T-cell (primary cell): ENCODE data around the gene NR5A1. TPM values are rescaled to one million over a fixed set of nuclear protein-coding genes. Genes with fewer than 3 reads are reported as not detected.

Experiments
- ATAC-seq, 4 experiments: fragments of 200-7000 bp in 3 of 4; fragments of 150-1000 bp in 1 of 4; cut with Tn5 transposase; replicated peaks in 1 of 4; 1 replicate in 3 of 4; 2 replicates in 1 of 4; pipeline ENCODE4 v1.10.0; 2021; ENCODE audit warnings: moderate library complexity in 3 of 4, mild to moderate bottlenecking in 2 of 4, moderate number of reproducible peaks in 1 of 4
- CTCF ChIA-PET, 2 donors: fragments of 300-600 bp; sonication (Branson Sonifier 250); formaldehyde crosslinking; loops; one replicate each; lab custom pipeline; 2022; ENCODE audit warnings: antibody characterized with exemption in 2 of 2; lab: Charles Lee
- POLR2A ChIA-PET, 2 donors: fragments of 300-600 bp; sonication (Branson Sonifier 250); formaldehyde crosslinking; loops; one replicate each; lab custom pipeline; 2022; ENCODE audit warnings: antibody characterized with exemption in 2 of 2; lab: Charles Lee
- DNase-seq, 35 experiments: peaks; one replicate each; pipeline versions ENCODE4 v3.0.0 to v3.0.0-alpha.2; 2013 to 2023
- H3K27ac ChIP-seq: one replicate; pipeline ENCODE4 v1.5.1; 2013; ENCODE audit warnings: low read length
- H3K27me3 ChIP-seq, 2 experiments: replicated peaks in 1 of 2; 1 replicate in 1 of 2; 2 replicates in 1 of 2; pipeline versions ENCODE4 v1.6.1 to v1.7.0; 2013; ENCODE audit warnings: low read length in 1 of 2, mixed read lengths in 1 of 2; ENCODE audit not compliant: control insufficient read depth in 2 of 2, insufficient read depth in 2 of 2; ENCODE audit errors: extremely low read depth in 1 of 2
- H3K36me3 ChIP-seq, 2 donors: 1 replicate in 1 of 2; 2 replicates in 1 of 2; pipeline versions ENCODE4 v1.6.1 to v1.7.0; 2013; ENCODE audit warnings: low read length in 1 of 2; ENCODE audit not compliant: control insufficient read depth in 2 of 2, insufficient read depth in 1 of 2; ENCODE audit errors: extremely low read depth in 1 of 2
- H3K4me1 ChIP-seq, 2 experiments: 1 replicate in 1 of 2; 2 replicates in 1 of 2; pipeline versions ENCODE4 v1.6.1 to v1.7.0; 2013; ENCODE audit warnings: low read length in 2 of 2, mixed read lengths in 1 of 2; ENCODE audit not compliant: insufficient read depth in 2 of 2, control insufficient read depth in 1 of 2; ENCODE audit errors: extremely low read depth in 1 of 2
- H3K4me3 ChIP-seq, 2 donors: 1 replicate in 1 of 2; 2 replicates in 1 of 2; pipeline versions ENCODE4 v1.5.1 to v1.7.0; 2013; ENCODE audit warnings: mild to moderate bottlenecking in 2 of 2, low read length in 1 of 2, moderate library complexity in 1 of 2; ENCODE audit not compliant: control insufficient read depth in 1 of 2; ENCODE audit errors: extremely low read depth in 1 of 2
- H3K9me3 ChIP-seq: 2 replicates; pipeline ENCODE4 v1.7.0; 2013
- H3K27ac Mint-ChIP-seq, 2 donors: one replicate each; pipeline ENCODE4 v1.8.0; 2020 to 2021; ENCODE audit warnings: mild to moderate bottlenecking in 2 of 2, mixed read lengths in 2 of 2
- H3K27me3 Mint-ChIP-seq, 2 donors: one replicate each; pipeline ENCODE4 v1.8.0; 2021 to 2022; ENCODE audit warnings: mixed read lengths in 2 of 2
- H3K36me3 Mint-ChIP-seq: one replicate; pipeline ENCODE4 v1.8.0; 2021; ENCODE audit warnings: mixed read lengths
- H3K4me1 Mint-ChIP-seq, 3 donors: one replicate each; pipeline ENCODE4 v1.8.0; 2020 to 2022; ENCODE audit warnings: mixed read lengths in 3 of 3, mild to moderate bottlenecking in 1 of 3
- H3K4me3 Mint-ChIP-seq, 3 donors: one replicate each; pipeline ENCODE4 v1.8.0; 2020 to 2022; ENCODE audit warnings: mild to moderate bottlenecking in 3 of 3, mixed read lengths in 3 of 3, moderate library complexity in 3 of 3
- H3K9me3 Mint-ChIP-seq, 3 donors: one replicate each; pipeline ENCODE4 v1.8.0; 2020 to 2022; ENCODE audit warnings: mixed read lengths in 3 of 3
- WGBS: methylation state at CpG from one replicate; pipeline ENCODE4 v1.1.5; 2013; ENCODE audit warnings: missing lambda C conversion rate; ENCODE audit not compliant: insufficient coverage; 5-methylcytosine and 5-hydroxymethylcytosine counted together
- total RNA-seq, 35 experiments: library from RNA in 6 of 35; stranded (reverse) in 6 of 35; fragments of 120-200 nt in 1 of 35; gene quantifications; one replicate each; pipeline versions ENCODE4 v1.2.1 to v1.2.4 and lab custom pipeline; 2013 to 2026

Gene NR5A1
- total RNA-seq, 5 donors from 2014 or later (not counting 1 experiment from before 2014, with no cell fraction given), result 0.19 to 0.30 (median 0.29) TPM; not detected in 2

GRCh38 chr9:124450241-124450924 lies 56.8 kb downstream of the NR5A1 start, which contains the start of gene ADGRD2:
TSS of gene ADGRD2 (plus strand) at chr9:124450451. CDS start at chr9:124451667, 1,216 bp downstream.
- peak within 1 kb of the TSS in 1 of 3 donors; percentile 23 for H3K4me3 Mint-ChIP-seq
- H3K4me1 Mint-ChIP-seq, result peaks cover 0 to 8% (median 2%) of the 10 kb centered on the region in 3 donors
- H3K4me3 ChIP-seq, result peak within 1 kb of the TSS in 1 of 2 donors; percentile 15
- no peak within 1 kb of the TSS for H3K27ac ChIP-seq
- H3K36me3 ChIP-seq, result no peaks in the 10 kb centered on the region
- POLR2A ChIA-PET, result no interaction called here
- no peak within 1 kb of the TSS for H3K27ac Mint-ChIP-seq
- CTCF ChIA-PET, result no interaction called here
- ATAC-seq (peak in 1 of 4 experiments; percentile 32), DNase-seq (peak in 1 of 35 experiments; percentile 8)
- peaks cover 22 to 50% of the 10 kb centered on the region in 2 donors for H3K27me3 Mint-ChIP-seq
- H3K27me3 ChIP-seq, result peaks cover 3 to 76% of the 10 kb centered on the region in 2 experiments
- H3K9me3 ChIP-seq, result no peaks in the 10 kb centered on the region
- H3K36me3 Mint-ChIP-seq, result no peaks in the 10 kb centered on the region
- peaks cover 0 to 6% of the 10 kb centered on the region in 2 experiments for H3K4me1 ChIP-seq
- H3K9me3 Mint-ChIP-seq, result no peaks in the 10 kb centered on the region
- 12% methylated on average over 32 of the region's 41 CpGs for WGBS

DNA sequence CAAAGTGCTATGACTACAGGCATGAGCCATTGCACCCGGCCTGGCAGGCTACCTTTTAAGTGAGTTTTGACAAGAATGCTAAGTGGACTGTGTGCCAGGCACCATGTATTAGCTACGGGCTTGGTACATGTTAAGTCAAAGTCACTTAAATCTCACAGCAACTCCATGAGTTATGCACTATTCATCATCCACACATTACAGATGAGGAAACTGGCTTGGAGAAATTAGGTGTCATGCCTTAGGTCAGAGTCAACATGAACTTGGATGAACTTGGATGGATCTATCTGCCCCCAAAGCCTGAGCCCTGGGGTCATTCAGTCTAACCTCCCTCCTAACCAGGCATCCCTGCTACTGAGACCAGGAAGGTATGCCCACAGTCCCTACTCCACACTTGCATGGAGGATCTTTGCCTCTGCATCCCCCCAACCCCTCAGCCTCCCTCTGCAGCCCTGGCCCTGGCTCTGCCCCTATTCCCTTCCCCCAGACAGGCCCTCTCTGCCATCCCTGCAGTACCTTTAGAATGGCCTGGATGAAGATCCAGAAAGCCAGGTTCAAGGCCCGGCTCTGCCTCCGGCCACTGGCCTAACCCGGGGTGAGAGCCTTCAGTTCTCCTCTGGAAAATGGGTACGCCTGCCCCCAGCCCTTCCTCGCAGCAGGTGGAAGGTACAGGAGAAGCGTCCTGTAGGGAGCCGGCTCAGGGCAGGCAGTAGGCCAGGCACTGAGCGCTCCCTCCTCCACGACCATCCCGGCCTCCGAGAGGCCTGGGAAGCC lies 57.6 kb downstream of the NR5A1 start:
- peaks cover 22 to 50% of the 10 kb centered on the region in 2 donors for H3K27me3 Mint-ChIP-seq
- no peak overlapping the region for H3K27ac ChIP-seq
- POLR2A ChIA-PET, result no interaction called here
- no peaks in the 10 kb centered on the region for H3K9me3 ChIP-seq
- ATAC-seq (no peak), DNase-seq (no peak)
- H3K9me3 Mint-ChIP-seq, result no peaks in the 10 kb centered on the region
- H3K36me3 Mint-ChIP-seq, result no peaks in the 10 kb centered on the region
- H3K27me3 ChIP-seq, result peaks cover 3 to 76% of the 10 kb centered on the region in 2 experiments
- H3K4me3 ChIP-seq, result no peak overlapping the region
- H3K27ac Mint-ChIP-seq, result no peak overlapping the region
- peaks cover 0 to 6% of the 10 kb centered on the region in 2 experiments for H3K4me1 ChIP-seq
- H3K4me3 Mint-ChIP-seq, result no peak overlapping the region
- 95% methylated on average over 8 of the region's 13 CpGs for WGBS
- CTCF ChIA-PET, result no interaction called here
- H3K4me1 Mint-ChIP-seq, result peaks cover 0 to 8% (median 2%) of the 10 kb centered on the region in 3 donors
- H3K36me3 ChIP-seq, result no peaks in the 10 kb centered on the region

DNA sequence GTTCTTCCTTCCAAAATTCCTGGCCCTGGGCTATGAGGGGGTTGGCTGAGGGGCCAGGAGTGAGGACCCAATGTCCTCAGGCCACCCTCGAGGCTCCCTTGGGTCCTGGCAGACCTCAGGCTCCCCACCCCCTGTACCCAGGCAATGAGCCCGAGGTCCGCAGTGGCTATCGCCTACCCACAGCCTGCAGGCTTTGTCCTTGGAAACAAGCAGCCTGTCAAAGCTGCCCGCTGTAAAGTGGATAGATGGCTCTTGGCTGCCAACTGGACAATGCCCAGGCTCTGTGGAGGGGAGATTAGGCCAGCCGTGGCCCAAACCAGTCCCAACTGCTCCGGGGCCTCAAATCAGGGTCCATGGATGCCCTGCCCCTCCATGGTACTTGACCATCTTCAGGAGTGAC lies 59.2 kb downstream of the NR5A1 start:
- no peak overlapping the region for H3K4me3 ChIP-seq
- H3K4me1 Mint-ChIP-seq, result peaks cover 0 to 8% (median 2%) of the 10 kb centered on the region in 3 donors
- H3K9me3 Mint-ChIP-seq, result no peaks in the 10 kb centered on the region
- no peaks in the 10 kb centered on the region for H3K36me3 Mint-ChIP-seq
- no peak overlapping the region for H3K4me3 Mint-ChIP-seq
- no peak for DNase-seq
- POLR2A ChIA-PET, result no interaction called here
- no peak overlapping the region for H3K27ac ChIP-seq
- no peak for ATAC-seq
- H3K36me3 ChIP-seq, result no peaks in the 10 kb centered on the region
- peaks cover 0 to 6% of the 10 kb centered on the region in 2 experiments for H3K4me1 ChIP-seq
- peaks cover 29 to 57% of the 10 kb centered on the region in 2 donors for H3K27me3 Mint-ChIP-seq
- no peak overlapping the region for H3K27ac Mint-ChIP-seq
- CTCF ChIA-PET, result no interaction called here
- no peaks in the 10 kb centered on the region for H3K9me3 ChIP-seq
- WGBS, result 70% methylated on average over 4 of the region's 7 CpGs
- H3K27me3 ChIP-seq, result peaks cover 3 to 66% of the 10 kb centered on the region in 2 experiments

DNA sequence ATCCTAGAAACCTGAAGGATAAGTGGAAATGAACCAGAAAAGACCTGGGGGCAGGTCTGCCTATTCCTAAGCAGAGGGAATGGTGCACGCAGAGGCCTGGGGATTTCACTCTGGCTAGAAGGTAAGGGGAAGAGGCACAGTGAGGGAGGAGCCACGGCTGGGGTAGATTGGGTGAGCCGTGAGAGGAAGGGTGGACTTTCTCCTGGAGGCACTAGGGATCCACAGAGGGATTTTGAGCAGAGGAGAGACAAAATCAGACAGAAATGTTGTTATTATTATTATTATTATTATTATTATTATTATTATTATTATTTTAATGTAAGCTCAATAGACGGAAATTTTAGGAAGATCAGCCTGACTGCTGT lies 59.9 kb downstream of the NR5A1 start:
- ATAC-seq (no peak), DNase-seq (no peak)
- WGBS, result 90% methylated on average over 1 of the region's 4 CpGs
- Mint-ChIP-seq H3K27me3 (peaks cover 32 to 51% of the 10 kb centered on the region in 2 donors), H3K36me3 (no peaks in the 10 kb centered on the region), H3K4me1 (peaks cover 0 to 8% (median 2%) of the 10 kb centered on the region in 3 donors), H3K4me3 (no peak overlapping the region), H3K9me3 (no peaks in the 10 kb centered on the region), H3K27ac (no peak overlapping the region)
- H3K9me3 ChIP-seq, result no peaks in the 10 kb centered on the region
- no peak overlapping the region for H3K27ac ChIP-seq
- ChIA-PET CTCF (no interaction called here), POLR2A (no interaction called here)
- no peaks in the 10 kb centered on the region for H3K36me3 ChIP-seq
- H3K4me1 ChIP-seq, result peaks cover 0 to 6% of the 10 kb centered on the region in 2 experiments
- H3K4me3 ChIP-seq, result no peak overlapping the region
- peaks cover 5 to 60% of the 10 kb centered on the region in 2 experiments for H3K27me3 ChIP-seq

DNA sequence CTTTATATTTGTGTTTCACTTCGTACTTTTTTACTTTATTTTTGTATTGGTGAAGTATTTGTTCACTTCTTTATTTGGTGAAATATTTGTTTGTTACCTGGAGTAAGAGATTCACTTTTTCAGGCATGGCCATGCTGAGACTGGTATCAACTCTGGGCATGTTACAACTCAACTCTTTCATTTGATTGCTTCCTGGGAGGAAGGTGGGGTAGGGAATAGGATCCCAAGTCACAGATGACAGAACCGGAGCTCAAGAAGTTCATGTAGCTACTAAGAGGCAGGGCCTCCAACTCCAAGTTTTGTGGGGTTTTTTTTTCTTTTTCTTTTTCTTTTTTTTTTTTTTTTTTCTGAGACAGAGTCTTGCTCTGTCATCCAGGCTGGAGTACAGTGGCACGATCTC lies 63.0 kb downstream of the NR5A1 start:
- peaks cover 35 to 50% of the 10 kb centered on the region in 2 donors for H3K27me3 Mint-ChIP-seq
- ChIA-PET CTCF (no interaction called here), POLR2A (interaction anchor here in 1 of 2 donors (0.6 kb wide), 1 partner anchor 41 kb away, joined by 3 read pairs; no protein-coding TSS in a partner anchor)
- no peak overlapping the region for H3K27ac Mint-ChIP-seq
- no peaks in the 10 kb centered on the region for H3K9me3 ChIP-seq
- peaks cover 3 to 55% of the 10 kb centered on the region in 2 experiments for H3K27me3 ChIP-seq
- no peaks in the 10 kb centered on the region for H3K4me1 ChIP-seq
- no peak for ATAC-seq
- H3K27ac ChIP-seq, result no peak overlapping the region
- H3K4me3 ChIP-seq, result no peak overlapping the region
- no peaks in the 10 kb centered on the region for H3K9me3 Mint-ChIP-seq
- no peaks in the 10 kb centered on the region for H3K36me3 Mint-ChIP-seq
- H3K36me3 ChIP-seq, result no peaks in the 10 kb centered on the region
- no peaks in the 10 kb centered on the region for H3K4me1 Mint-ChIP-seq
- no peak overlapping the region for H3K4me3 Mint-ChIP-seq
- DNase-seq, result no peak
- WGBS, result no CpG with 5 or more reads among the region's 3 CpGs

GRCh38 chr9:124443625-124444024 lies 63.6 kb downstream of the NR5A1 start:
- Histone ChIP-seq H3K27me3 (peaks cover 3 to 51% of the 10 kb centered on the region in 2 experiments), H3K4me3 (no peak overlapping the region), H3K36me3 (no peaks in the 10 kb centered on the region), H3K9me3 (no peaks in the 10 kb centered on the region), H3K4me1 (no peaks in the 10 kb centered on the region), H3K27ac (no peak overlapping the region)
- DNase-seq (no peak), ATAC-seq (no peak)
- no peaks in the 10 kb centered on the region for H3K4me1 Mint-ChIP-seq
- no CpG with 5 or more reads among the region's 2 CpGs for WGBS
- H3K27me3 Mint-ChIP-seq, result peaks cover 34 to 51% of the 10 kb centered on the region in 2 donors
- ChIA-PET POLR2A (interaction anchor here in 1 of 2 donors (0.6 kb wide), 1 partner anchor 1056 kb away, joined by 10 read pairs; no protein-coding TSS in a partner anchor), CTCF (no interaction called here)
- H3K9me3 Mint-ChIP-seq, result peaks cover 0 to 3% (median 0%) of the 10 kb centered on the region in 3 donors
- no peak overlapping the region for H3K4me3 Mint-ChIP-seq
- H3K27ac Mint-ChIP-seq, result no peak overlapping the region
- no peaks in the 10 kb centered on the region for H3K36me3 Mint-ChIP-seq
